GM18511 (cell line): ENCODE measurements around the gene HIP1R.

Source experiments
- ATAC-seq: cut with Tn5 transposase; IDR thresholded peaks from one replicate; pipeline ENCODE4 v1.9.1; 2021; ENCODE audit warnings: mild to moderate bottlenecking, moderate library complexity; ENCODE audit not compliant: unreplicated experiment

HIP1R gene

GRCh38 chr12:122859303-122860039 is 24.2 kb downstream of the HIP1R start:
- ATAC-seq = no peak

GRCh38 chr12:122860040-122860853 is 25.0 kb downstream of the HIP1R start:
- no peak for ATAC-seq

- no peak for ATAC-seq
Measured at GRCh38 chr12:122860854-122861586, 25.8 kb downstream of the HIP1R start.

GRCh38 chr12:122861587-122861970 is 26.3 kb downstream of the HIP1R start:
- no peak for ATAC-seq

- no peak for ATAC-seq
Measured at GRCh38 chr12:122862110-122862634, 26.9 kb downstream of the HIP1R start.

- no peak for ATAC-seq
Measured at GRCh38 chr12:122862872-122863701, 27.8 kb downstream of the HIP1R start.

- no peak for ATAC-seq
Measured at GRCh38 chr12:122864894-122865253, 29.6 kb downstream of the HIP1R start.

GRCh38 chr12:122865268-122866231 is 30.3 kb downstream of the HIP1R start:
- ATAC-seq = no peak

- ATAC-seq = no peak
Measured at GRCh38 chr12:122866379-122866778, 31.1 kb downstream of the HIP1R start.

GRCh38 chr12:122866950-122867607 is 31.8 kb downstream of the HIP1R start:
- no peak for ATAC-seq

GRCh38 chr12:122867691-122868461 is 32.6 kb downstream of the HIP1R start:
- no peak for ATAC-seq

GRCh38 chr12:122868471-122869177 is 33.4 kb downstream of the HIP1R start:
- no peak for ATAC-seq

- ATAC-seq = no peak
Measured at GRCh38 chr12:122869207-122869973, 34.1 kb downstream of the HIP1R start.

GRCh38 chr12:122870163-122870842 is 35.0 kb downstream of the HIP1R start:
- ATAC-seq = no peak

- no peak for ATAC-seq
Measured at GRCh38 chr12:122870867-122871664, 35.8 kb downstream of the HIP1R start.
